ENCODE data around the gene CDC42EP1.
"Not testable (repeated sequence)": the region's sequence is repeated elsewhere in the genome, so short reads cannot be mapped to it uniquely, and the experiment has no call there.

DNA sequence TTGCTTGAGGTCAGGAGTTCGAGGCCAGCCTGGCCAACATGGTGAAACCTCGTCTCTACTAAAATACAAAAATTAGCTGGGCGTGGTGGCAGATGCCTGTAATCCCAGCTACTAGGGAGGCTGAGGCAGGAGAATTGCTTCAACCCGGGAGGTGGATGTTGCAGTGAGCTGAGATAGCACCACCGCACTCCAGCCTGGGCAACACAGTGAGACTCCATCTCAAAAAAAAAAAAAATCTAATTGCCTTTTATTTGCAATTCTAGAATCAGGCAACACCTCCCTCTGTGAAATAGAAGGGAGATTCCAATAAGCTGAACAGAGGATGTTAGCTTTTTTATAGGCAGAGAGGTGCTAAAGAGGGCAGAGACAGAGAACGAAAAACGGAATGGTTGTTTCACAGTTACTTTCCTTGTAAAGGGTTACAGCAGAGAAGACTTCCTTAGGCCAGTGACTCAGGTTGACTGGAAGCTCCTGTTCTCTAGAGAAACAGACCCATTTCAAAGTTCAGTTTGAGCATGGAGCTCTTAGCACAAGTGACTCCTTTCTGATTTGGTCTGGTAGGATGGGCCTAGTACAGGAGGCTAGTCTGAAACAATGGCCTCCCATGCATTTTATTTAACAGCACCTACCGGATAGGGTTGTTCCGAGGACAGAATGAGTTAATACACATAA, 33.1 kb upstream of the CDC42EP1 start:
- TF ChIP-seq, protein P1, sequence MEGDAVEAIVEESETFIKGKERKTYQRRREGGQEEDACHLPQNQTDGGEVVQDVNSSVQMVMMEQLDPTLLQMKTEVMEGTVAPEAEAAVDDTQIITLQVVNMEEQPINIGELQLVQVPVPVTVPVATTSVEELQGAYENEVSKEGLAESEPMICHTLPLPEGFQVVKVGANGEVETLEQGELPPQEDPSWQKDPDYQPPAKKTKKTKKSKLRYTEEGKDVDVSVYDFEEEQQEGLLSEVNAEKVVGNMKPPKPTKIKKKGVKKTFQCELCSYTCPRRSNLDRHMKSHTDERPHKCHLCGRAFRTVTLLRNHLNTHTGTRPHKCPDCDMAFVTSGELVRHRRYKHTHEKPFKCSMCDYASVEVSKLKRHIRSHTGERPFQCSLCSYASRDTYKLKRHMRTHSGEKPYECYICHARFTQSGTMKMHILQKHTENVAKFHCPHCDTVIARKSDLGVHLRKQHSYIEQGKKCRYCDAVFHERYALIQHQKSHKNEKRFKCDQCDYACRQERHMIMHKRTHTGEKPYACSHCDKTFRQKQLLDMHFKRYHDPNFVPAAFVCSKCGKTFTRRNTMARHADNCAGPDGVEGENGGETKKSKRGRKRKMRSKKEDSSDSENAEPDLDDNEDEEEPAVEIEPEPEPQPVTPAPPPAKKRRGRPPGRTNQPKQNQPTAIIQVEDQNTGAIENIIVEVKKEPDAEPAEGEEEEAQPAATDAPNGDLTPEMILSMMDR (IDR thresholded peaks at IDR 0.05; ENCODE audit: poor library complexity, severe bottlenecking): not testable (repeated sequence)
- TF ChIP-seq RAD21 (conservative IDR thresholded peaks at IDR 0.05); EZH2 (IDR thresholded peaks at IDR 0.05; ENCODE audit: borderline replicate concordance, insufficient read depth, low read length, poor library complexity, severe bottlenecking): not testable (repeated sequence)
